Umbilical cord (tissue), 2 donors: ENCODE measurements around the gene VAV1. TPM values are rescaled to one million over a fixed set of nuclear protein-coding genes. Genes with fewer than 3 reads are reported as not detected.
A peak's percentile ranks its signal among the peaks of the same experiment; 100 is the strongest.
"Not testable (repeated sequence)": the region's sequence is repeated elsewhere in the genome, so short reads cannot be mapped to it uniquely, and the experiment has no call there.

ENCODE experiments used
- DNase-seq: peaks from one replicate; pipeline ENCODE4 v3.0.0-alpha.2; 2015; ENCODE audit warnings: low spot score
- total RNA-seq: library from RNA; depleted of rRNA; stranded (reverse); fragments of >200 nt; gene quantifications from one replicate; pipeline ENCODE4 v1.2.3, GENCODE V29; 2014; ENCODE audit warnings: low replicate concordance; ENCODE audit not compliant: insufficient read depth

The VAV1 gene
- total RNA-seq, 1 donor from 2014 or later = 8.2 TPM

GRCh38 chr19:6848986-6849385, 76.5 kb downstream of the VAV1 start:
- DNase-seq = no peak

- peak; percentile 6 for DNase-seq
These were observed 77.4 kb downstream of the VAV1 start for GRCh38 chr19:6849876-6850275.

- no peak for DNase-seq
These were observed 78.9 kb downstream of the VAV1 start for GRCh38 chr19:6851359-6851758.

GRCh38 chr19:6852001-6852400, 79.5 kb downstream of the VAV1 start:
- DNase-seq = no peak

- no peak for DNase-seq
These were observed 81.4 kb downstream of the VAV1 start for GRCh38 chr19:6853868-6854267.

- DNase-seq = no peak
These were observed 82.2 kb downstream of the VAV1 start for GRCh38 chr19:6854758-6855157.

GRCh38 chr19:6856749-6857372, 84.4 kb downstream of the VAV1 start:
- no peak for DNase-seq

- DNase-seq = no peak
These were observed 89.3 kb downstream of the VAV1 start for GRCh38 chr19:6861683-6862286.

- peak; percentile 83 for DNase-seq
These were observed 90.2 kb downstream of the VAV1 start for GRCh38 chr19:6862673-6863078.

- no peak for DNase-seq
These were observed 91.9 kb downstream of the VAV1 start for GRCh38 chr19:6864325-6864940.

- DNase-seq = no peak
These were observed 93.3 kb downstream of the VAV1 start for GRCh38 chr19:6865849-6866248.

GRCh38 chr19:6866741-6867151, 94.2 kb downstream of the VAV1 start:
- no peak for DNase-seq

GRCh38 chr19:6868351-6868750, 95.8 kb downstream of the VAV1 start:
- peak; percentile 42 for DNase-seq

- not testable (repeated sequence) for DNase-seq
These were observed 96.8 kb downstream of the VAV1 start for GRCh38 chr19:6869151-6869882.

- no peak for DNase-seq
These were observed 101.4 kb downstream of the VAV1 start for GRCh38 chr19:6873708-6874431.

GRCh38 chr19:6875218-6875617, 102.7 kb downstream of the VAV1 start:
- no peak for DNase-seq

- no peak for DNase-seq
These were observed 104.2 kb downstream of the VAV1 start for GRCh38 chr19:6876748-6877147.

GRCh38 chr19:6877766-6878165, 105.3 kb downstream of the VAV1 start:
- DNase-seq = no peak

GRCh38 chr19:6886277-6886897, 113.9 kb downstream of the VAV1 start:
- DNase-seq = no peak

GRCh38 chr19:6887316-6887715, 114.8 kb downstream of the VAV1 start, which contains the start of gene ADGRE1:
ADGRE1 (plus strand) TSS chr19:6887579; CDS start chr19:6887609, 30 bp downstream.
- DNase-seq = no peak

- no peak for DNase-seq
These were observed 116.5 kb downstream of the VAV1 start for GRCh38 chr19:6888967-6889366.
